ENCODE measurements around the gene BEST3. TPM values are rescaled to one million over a fixed set of nuclear protein-coding genes. Genes with fewer than 3 reads are reported as not detected.
A peak's percentile ranks its signal among the peaks of the same experiment; 100 is the strongest.
"Not testable (repeated sequence)": the region's sequence is repeated elsewhere in the genome, so short reads cannot be mapped to it uniquely, and the experiment has no call there.

The BEST3 gene
- total and polyA plus RNA-seq, 2 donors (not counting 3 experiments of a cell fraction or from before 2014, with no cell fraction given) = 0.12 to 0.18 TPM

DNA sequence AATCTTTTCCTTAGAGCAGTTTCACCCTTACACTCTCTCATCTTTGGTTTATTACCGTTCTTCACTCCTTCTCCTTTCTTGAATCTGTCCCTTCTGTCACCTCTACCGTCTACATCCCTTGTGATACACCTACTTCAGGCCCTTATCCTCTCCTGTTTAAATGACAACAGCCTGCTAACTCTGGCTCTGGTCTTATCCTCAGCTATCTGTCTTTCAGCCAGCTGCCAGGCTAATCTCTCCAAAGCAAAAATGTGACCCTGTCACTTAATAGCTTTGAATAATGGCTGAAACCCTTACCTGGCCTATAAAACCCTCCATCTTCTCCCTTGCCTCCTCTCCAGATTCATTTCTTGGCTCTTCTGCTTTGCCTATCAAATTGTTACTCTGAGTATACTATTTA is 32.3 kb downstream of the BEST3 start:
- FAIRE-seq = no peak
- no peaks in the 10 kb centered on the region for H3K9me3 ChIP-seq (replicated peaks; ENCODE audit: control insufficient read depth, insufficient read depth, low read length)

GRCh38 chr12:69664930-69665377 is 34.1 kb downstream of the BEST3 start:
- H3K4me2 ChIP-seq (ENCODE audit: insufficient read depth, low read length); H3K27ac ChIP-seq (ENCODE audit: insufficient read depth, low read depth, low read length); H3K9me1 ChIP-seq (replicated peaks; ENCODE audit: control insufficient read depth, extremely low read depth, insufficient read depth, low read length); H2AFZ ChIP-seq (ENCODE audit: low read depth, low read length); H3K36me3 ChIP-seq (ENCODE audit: control insufficient read depth in 2 of 2, extremely low read depth in 1 of 2, insufficient read depth in 2 of 2, low read length in 2 of 2); H3K79me2 ChIP-seq (ENCODE audit: control insufficient read depth, insufficient read depth, low read length); dilution Hi-C loops (cut with MboI; ENCODE audit: extremely low pct_ligation_motif_present, low sequenced_read_pairs); H4K20me1 ChIP-seq (replicated peaks; ENCODE audit: control insufficient read depth, extremely low read depth, insufficient read depth, low read length); H3K4me1 ChIP-seq (ENCODE audit: control insufficient read depth, extremely low read depth, insufficient read depth, low read length); H3K9ac ChIP-seq (replicated peaks; ENCODE audit: extremely low read depth, insufficient read depth, low read length); POLR2A ChIA-PET; H3K9me3 ChIP-seq (replicated peaks; ENCODE audit: control insufficient read depth, insufficient read depth, low read length); H3K27me3 ChIP-seq (ENCODE audit: control insufficient read depth in 2 of 2, insufficient read depth in 2 of 2, low read length in 2 of 2); H3K4me3 ChIP-seq (replicated peaks in 1 of 3; ENCODE audit: insufficient read depth in 1 of 3, low read depth in 1 of 3, low read length in 3 of 3); BruUV-seq (replicated peaks): not testable (repeated sequence)
- peak; percentile 60 for FAIRE-seq
- intact Hi-C loops (cut with micrococcal nuclease) = loop anchor here (5.0 kb wide), 1 partner anchor 72 kb away; the partner anchor contains the start of gene RAB3IP
- CTCF ChIA-PET = interaction anchor here (1.0 to 2.5 kb wide), 10 partner anchors 13 to 1064 kb away, joined by 3 to 13 read pairs (median 3); partner anchors contain the start of gene RAB3IP
- TF ChIP-seq, protein P1, sequence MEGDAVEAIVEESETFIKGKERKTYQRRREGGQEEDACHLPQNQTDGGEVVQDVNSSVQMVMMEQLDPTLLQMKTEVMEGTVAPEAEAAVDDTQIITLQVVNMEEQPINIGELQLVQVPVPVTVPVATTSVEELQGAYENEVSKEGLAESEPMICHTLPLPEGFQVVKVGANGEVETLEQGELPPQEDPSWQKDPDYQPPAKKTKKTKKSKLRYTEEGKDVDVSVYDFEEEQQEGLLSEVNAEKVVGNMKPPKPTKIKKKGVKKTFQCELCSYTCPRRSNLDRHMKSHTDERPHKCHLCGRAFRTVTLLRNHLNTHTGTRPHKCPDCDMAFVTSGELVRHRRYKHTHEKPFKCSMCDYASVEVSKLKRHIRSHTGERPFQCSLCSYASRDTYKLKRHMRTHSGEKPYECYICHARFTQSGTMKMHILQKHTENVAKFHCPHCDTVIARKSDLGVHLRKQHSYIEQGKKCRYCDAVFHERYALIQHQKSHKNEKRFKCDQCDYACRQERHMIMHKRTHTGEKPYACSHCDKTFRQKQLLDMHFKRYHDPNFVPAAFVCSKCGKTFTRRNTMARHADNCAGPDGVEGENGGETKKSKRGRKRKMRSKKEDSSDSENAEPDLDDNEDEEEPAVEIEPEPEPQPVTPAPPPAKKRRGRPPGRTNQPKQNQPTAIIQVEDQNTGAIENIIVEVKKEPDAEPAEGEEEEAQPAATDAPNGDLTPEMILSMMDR (IDR thresholded peaks at IDR 0.05; ENCODE audit: extremely low read depth in 1 of 2, insufficient read depth in 1 of 2, low read depth in 1 of 2, low read length in 2 of 2) = peak; percentile 27 to 30
- DNase-seq (ENCODE audit: low read depth, low spot score) = peak; percentile 48

More for the DNA sequence above, 32.3 kb downstream of the BEST3 start:
- intact Hi-C loops (cut with micrococcal nuclease) = loop anchor here (5.0 kb wide), 1 partner anchor 71 kb away; the partner anchor contains the start of gene RAB3IP
- ChIA-PET CTCF (interaction anchor here (0.6 to 1.6 kb wide), 3 partner anchors 26 to 310 kb away, joined by 3 to 5 read pairs (median 3); no protein-coding TSS in a partner anchor), POLR2A (no interaction called here)
- H3K36me3 ChIP-seq (ENCODE audit: control insufficient read depth in 2 of 2, extremely low read depth in 1 of 2, insufficient read depth in 2 of 2, low read length in 2 of 2) = no peaks in the 10 kb centered on the region
- no peak overlapping the region for H3K4me3 ChIP-seq (replicated peaks in 1 of 3; ENCODE audit: insufficient read depth in 1 of 3, low read depth in 1 of 3, low read length in 3 of 3)
- no peaks in the 10 kb centered on the region for H3K79me2 ChIP-seq (ENCODE audit: control insufficient read depth, insufficient read depth, low read length)
- no peak for DNase-seq (ENCODE audit: low read depth, low spot score)
- H4K20me1 ChIP-seq (replicated peaks; ENCODE audit: control insufficient read depth, extremely low read depth, insufficient read depth, low read length) = no peaks in the 10 kb centered on the region
- H3K4me2 ChIP-seq (ENCODE audit: insufficient read depth, low read length) = no peak overlapping the region
- BruUV-seq (replicated peaks) = no TSS peak
- dilution Hi-C loops (cut with MboI; ENCODE audit: extremely low pct_ligation_motif_present, low sequenced_read_pairs) = no loop called here
- no peak overlapping the region for H3K27ac ChIP-seq (ENCODE audit: insufficient read depth, low read depth, low read length)
- no peaks in the 10 kb centered on the region for H3K4me1 ChIP-seq (ENCODE audit: control insufficient read depth, extremely low read depth, insufficient read depth, low read length)
- H3K9me1 ChIP-seq (replicated peaks; ENCODE audit: control insufficient read depth, extremely low read depth, insufficient read depth, low read length) = no peaks in the 10 kb centered on the region
- H2AFZ ChIP-seq (ENCODE audit: low read depth, low read length) = no peak overlapping the region
- TF ChIP-seq EZH2 (IDR thresholded peaks at IDR 0.05; ENCODE audit: borderline replicate concordance, low read depth, low read length, severe bottlenecking) (no peak), FOS (IDR thresholded peaks at IDR 0.05; ENCODE audit: borderline replicate concordance, insufficient read depth, low read length) (no peak), POLR2A (IDR thresholded peaks at IDR 0.05; ENCODE audit: low read depth, low read length) (no peak), MYC (IDR thresholded peaks at IDR 0.05; ENCODE audit: low read depth, low read length) (no peak)
- H3K27me3 ChIP-seq (ENCODE audit: control insufficient read depth in 2 of 2, insufficient read depth in 2 of 2, low read length in 2 of 2) = no peaks in the 10 kb centered on the region
- H3K9ac ChIP-seq (replicated peaks; ENCODE audit: extremely low read depth, insufficient read depth, low read length) = no peak overlapping the region
